Panc1 (cell line): Measurements from ENCODE around the gene RBMS3.

ENCODE experiments used
- POLR2AphosphoS5 ChIP-seq: IDR thresholded peaks from 2 replicates; pipeline ENCODE4 v1.6.1; 2012; ENCODE audit warnings: mild to moderate bottlenecking, low read depth, low read length, moderate library complexity
- TF ChIP-seq, protein P1 (sequence below): fragments of 450-650 bp; IDR thresholded peaks from 2 replicates; pipeline ENCODE4 v1.5.1; 2017; ENCODE audit warnings: mild to moderate bottlenecking
- TF ChIP-seq, protein P2 (sequence below), 2 experiments: IDR thresholded peaks; 2 replicates each; pipeline ENCODE4 v1.6.1; 2011 to 2012; ENCODE audit warnings: low read depth in 2 of 2, control low read depth in 1 of 2, low read length in 1 of 2, mild to moderate bottlenecking in 1 of 2, moderate library complexity in 1 of 2; ENCODE audit not compliant: insufficient read depth in 1 of 2

DNA sequence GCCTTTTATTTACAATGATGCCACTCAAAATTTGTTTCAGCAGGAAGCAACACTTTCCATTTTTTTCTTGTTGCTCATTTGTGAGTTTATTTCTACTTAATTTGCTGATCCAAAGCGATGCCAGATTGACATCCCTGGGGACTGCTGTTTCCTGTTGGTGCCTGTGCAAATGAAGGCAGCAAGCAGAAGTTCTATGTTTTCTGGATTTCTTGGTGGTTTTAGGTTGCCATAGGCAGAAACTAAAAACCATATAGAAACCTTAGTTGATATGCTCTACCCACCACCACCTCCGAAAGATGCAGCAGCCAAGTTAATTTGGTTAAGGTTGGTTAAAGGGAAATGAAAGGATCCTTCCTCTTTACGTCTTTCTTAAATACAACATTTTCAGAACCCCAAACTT, 356.2 kb downstream of the RBMS3 start:
- TF ChIP-seq, protein P1, sequence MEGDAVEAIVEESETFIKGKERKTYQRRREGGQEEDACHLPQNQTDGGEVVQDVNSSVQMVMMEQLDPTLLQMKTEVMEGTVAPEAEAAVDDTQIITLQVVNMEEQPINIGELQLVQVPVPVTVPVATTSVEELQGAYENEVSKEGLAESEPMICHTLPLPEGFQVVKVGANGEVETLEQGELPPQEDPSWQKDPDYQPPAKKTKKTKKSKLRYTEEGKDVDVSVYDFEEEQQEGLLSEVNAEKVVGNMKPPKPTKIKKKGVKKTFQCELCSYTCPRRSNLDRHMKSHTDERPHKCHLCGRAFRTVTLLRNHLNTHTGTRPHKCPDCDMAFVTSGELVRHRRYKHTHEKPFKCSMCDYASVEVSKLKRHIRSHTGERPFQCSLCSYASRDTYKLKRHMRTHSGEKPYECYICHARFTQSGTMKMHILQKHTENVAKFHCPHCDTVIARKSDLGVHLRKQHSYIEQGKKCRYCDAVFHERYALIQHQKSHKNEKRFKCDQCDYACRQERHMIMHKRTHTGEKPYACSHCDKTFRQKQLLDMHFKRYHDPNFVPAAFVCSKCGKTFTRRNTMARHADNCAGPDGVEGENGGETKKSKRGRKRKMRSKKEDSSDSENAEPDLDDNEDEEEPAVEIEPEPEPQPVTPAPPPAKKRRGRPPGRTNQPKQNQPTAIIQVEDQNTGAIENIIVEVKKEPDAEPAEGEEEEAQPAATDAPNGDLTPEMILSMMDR = no peak
- TF ChIP-seq, protein P2, sequence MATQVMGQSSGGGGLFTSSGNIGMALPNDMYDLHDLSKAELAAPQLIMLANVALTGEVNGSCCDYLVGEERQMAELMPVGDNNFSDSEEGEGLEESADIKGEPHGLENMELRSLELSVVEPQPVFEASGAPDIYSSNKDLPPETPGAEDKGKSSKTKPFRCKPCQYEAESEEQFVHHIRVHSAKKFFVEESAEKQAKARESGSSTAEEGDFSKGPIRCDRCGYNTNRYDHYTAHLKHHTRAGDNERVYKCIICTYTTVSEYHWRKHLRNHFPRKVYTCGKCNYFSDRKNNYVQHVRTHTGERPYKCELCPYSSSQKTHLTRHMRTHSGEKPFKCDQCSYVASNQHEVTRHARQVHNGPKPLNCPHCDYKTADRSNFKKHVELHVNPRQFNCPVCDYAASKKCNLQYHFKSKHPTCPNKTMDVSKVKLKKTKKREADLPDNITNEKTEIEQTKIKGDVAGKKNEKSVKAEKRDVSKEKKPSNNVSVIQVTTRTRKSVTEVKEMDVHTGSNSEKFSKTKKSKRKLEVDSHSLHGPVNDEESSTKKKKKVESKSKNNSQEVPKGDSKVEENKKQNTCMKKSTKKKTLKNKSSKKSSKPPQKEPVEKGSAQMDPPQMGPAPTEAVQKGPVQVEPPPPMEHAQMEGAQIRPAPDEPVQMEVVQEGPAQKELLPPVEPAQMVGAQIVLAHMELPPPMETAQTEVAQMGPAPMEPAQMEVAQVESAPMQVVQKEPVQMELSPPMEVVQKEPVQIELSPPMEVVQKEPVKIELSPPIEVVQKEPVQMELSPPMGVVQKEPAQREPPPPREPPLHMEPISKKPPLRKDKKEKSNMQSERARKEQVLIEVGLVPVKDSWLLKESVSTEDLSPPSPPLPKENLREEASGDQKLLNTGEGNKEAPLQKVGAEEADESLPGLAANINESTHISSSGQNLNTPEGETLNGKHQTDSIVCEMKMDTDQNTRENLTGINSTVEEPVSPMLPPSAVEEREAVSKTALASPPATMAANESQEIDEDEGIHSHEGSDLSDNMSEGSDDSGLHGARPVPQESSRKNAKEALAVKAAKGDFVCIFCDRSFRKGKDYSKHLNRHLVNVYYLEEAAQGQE (IDR thresholded peaks at IDR 0.05; ENCODE audit: insufficient read depth in 1 of 2, low read depth in 2 of 2, low read length in 1 of 2) = no peak
- TF ChIP-seq POLR2AphosphoS5 = no peak
